ENCODE measurements around the gene MAP1LC3B.

DNA sequence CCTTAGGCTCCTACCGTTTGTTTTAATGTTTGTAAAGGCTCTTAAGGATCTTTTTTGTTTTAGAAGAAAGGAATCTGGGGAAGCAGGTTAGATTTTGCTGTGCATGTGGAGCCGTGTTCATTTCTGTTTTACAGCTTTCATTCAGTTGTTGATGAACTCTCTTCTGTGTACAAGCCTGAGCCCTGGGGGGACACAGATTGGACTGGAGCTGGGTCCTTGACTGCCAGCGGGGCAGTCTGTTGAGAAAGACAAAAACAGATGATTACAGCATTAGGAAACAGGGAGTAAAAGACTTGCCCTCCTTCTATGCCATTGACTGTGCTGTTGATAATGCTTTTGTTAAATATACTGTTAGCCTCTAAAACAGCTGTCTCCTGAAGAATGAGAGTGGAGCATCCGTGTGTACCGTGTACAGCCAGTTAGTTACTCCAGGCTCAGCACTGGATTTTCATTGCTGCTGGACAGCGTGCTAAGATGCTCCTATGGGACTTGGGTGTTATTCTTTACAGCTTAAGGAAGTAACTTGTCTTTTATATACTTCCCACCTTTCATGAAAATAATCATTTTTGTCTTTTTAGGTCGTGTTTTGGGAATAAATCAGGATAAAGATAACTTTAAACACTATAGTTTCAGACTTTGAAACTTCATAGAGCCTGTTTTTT lies 3.2 kb downstream of the MAP1LC3B start:
- TF ChIP-seq, protein P1, sequence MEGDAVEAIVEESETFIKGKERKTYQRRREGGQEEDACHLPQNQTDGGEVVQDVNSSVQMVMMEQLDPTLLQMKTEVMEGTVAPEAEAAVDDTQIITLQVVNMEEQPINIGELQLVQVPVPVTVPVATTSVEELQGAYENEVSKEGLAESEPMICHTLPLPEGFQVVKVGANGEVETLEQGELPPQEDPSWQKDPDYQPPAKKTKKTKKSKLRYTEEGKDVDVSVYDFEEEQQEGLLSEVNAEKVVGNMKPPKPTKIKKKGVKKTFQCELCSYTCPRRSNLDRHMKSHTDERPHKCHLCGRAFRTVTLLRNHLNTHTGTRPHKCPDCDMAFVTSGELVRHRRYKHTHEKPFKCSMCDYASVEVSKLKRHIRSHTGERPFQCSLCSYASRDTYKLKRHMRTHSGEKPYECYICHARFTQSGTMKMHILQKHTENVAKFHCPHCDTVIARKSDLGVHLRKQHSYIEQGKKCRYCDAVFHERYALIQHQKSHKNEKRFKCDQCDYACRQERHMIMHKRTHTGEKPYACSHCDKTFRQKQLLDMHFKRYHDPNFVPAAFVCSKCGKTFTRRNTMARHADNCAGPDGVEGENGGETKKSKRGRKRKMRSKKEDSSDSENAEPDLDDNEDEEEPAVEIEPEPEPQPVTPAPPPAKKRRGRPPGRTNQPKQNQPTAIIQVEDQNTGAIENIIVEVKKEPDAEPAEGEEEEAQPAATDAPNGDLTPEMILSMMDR (conservative IDR thresholded peaks at IDR 0.05) = no peak
- no peak for TF ChIP-seq EZH2 (IDR thresholded peaks at IDR 0.05; ENCODE audit: low read depth)
